DMS79 treated with DMSO at 0.1 percent for 48 hours (cell line): ENCODE results near the gene FRMD1.
"Not testable (repeated sequence)": the region's sequence is repeated elsewhere in the genome, so short reads cannot be mapped to it uniquely, and the experiment has no call there.

ENCODE experiments used
- DNase-seq: peaks from one replicate; lab custom pipeline; 2025; lab: John Stamatoyannopoulos, UW

The FRMD1 gene

DNA sequence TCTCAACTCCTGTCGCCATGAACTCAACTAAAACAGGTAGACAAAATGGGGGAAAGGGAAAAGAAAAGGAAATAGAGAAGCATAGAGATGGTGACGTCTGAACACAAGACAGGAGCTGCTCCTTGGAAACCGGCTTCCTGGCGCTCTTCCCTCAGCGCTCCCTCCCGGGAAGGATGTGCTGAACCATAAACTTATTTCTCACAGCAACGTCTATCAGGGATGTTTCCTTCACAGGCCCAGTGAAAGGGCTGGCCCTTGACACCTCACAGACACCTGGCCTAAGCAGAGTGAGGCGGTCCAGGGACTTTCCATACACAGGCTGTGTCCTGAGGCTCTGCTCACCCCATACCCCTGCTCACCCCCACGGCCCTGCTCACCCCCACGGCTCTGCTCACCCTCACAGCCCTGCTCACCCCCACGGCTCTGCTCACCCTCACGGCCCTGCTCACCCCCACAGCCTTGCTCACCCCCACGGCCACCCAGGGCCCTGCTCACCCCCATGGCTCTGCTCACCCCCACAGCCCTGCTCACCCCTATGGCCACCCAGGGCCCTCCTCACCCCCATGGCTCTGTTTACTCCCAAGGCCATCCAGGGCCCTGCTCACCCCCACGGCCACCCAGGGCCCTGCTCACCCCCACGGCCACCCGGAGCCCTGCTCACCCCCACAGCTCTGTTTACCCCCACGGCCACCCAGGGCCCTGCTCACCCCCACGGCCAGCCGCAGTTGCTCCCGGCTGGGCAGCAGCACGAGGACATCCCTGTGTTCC lies 653 bp downstream of the FRMD1 start:
- no peak for DNase-seq

DNA sequence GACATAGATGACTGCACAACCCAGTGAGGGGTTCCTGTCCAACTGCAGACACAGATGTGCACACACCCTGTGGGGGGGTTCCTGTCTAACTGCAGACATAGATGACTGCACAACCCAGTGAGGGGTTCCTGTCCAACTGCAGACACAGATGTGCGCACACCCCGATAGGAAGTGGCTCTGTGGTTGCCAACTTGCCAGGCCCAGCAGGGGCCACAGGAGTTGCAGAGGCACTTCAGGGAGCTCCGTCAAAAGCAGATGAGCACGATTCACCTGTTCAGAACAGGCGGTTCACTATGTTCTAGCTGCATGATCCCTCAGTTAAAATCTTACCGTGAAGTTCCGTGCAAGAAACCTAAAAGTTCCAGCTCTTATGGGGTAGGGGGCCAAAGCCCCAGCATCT lies 1.6 kb downstream of the FRMD1 start:
- not testable (repeated sequence) for DNase-seq

DNA sequence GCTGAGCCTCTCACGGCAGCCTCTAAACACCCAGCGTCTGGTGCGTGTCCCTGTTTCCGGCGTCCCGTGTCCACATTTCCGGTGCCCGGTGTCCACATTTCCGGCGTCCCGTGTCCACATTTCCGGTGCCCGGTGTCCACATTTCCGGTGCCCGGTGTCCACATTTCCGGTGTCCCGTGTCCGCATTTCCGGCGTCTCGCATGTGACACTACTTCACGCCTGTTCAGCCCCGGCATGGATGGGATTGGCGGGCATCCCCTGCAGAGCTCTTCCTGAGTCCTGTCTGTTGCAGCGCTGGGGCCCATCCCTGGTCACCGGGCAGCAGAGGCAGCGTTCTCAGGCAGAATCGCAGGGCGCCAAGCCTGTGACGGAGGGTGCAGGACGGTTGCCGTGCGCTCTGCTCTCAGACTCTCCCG lies 3.2 kb downstream of the FRMD1 start:
- no peak for DNase-seq

DNA sequence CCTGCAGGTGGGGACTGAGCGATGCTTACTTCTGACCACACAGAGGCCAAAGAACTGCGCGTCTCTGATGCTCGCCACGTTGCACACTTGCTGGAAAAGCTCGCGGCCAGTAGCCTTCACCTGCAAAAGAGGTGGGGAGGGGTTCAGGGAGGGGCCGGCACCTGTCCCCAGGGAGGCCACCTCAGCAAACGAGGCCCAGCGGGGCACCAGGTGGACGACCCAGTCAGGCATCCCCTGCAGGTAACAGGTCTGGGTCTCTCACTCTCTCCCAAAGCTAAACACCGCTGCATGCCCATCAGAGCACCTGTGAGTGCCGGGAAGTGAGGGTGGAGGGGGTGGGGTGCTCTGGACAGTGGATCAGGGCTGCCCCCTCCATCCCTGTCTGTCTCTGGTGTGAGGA lies 3.8 kb downstream of the FRMD1 start:
- DNase-seq: no peak

DNA sequence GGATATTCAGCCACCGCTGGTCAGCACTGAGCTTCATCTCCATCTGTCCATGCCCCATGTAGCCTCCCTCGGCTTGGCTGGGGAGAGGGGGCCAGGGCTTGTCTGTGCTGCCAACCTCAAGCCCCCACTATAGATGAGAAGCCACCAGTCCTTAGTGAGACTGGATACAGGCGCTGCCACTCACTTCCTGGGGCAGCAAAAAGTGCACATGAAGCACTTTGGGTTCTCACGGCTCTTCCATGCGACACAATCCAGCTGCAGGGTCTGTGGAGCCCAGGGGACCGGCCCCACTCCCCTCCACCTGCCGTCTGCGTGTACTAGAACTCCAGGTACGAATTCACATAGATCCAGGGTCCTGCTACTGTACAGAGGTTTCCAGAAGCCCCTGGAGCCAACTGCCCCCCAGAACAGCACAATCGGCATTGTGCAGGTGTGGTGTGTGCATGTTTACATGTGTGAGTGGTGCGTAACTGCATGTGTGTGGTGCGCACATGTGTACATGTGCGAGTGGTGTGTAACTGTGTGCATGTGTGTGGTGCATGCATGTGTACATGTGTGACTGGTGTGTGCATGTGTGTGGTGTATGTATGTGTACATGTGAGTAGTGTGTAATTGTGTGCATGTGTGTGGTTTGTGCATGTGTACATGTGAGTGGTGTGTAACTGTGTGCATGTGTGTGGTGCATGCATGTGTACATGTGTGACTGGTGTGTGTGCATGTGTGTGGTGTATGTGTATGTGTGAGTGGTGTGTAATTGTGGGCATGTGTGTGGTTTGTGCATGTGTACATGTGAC lies 4.9 kb downstream of the FRMD1 start:
- DNase-seq: no peak

DNA sequence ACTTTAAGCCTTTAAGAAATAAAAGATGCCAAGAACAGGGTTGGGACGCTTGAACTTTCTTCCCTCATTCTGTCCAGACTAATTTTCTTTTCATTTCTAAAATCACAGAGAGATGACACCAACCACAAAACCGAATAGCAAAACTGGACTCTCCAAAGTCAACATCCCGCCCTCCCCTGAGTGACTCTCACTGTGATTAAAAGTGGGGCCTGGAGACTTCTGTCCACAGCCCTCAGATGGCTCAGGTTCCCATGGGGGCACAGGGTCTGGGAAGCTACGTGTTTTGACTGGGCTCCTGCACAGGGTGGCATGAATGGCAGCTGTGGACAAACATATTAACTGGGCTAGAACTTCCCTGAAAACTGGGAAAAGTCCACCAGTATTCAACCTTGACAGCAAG lies 6.3 kb downstream of the FRMD1 start:
- DNase-seq: no peak

DNA sequence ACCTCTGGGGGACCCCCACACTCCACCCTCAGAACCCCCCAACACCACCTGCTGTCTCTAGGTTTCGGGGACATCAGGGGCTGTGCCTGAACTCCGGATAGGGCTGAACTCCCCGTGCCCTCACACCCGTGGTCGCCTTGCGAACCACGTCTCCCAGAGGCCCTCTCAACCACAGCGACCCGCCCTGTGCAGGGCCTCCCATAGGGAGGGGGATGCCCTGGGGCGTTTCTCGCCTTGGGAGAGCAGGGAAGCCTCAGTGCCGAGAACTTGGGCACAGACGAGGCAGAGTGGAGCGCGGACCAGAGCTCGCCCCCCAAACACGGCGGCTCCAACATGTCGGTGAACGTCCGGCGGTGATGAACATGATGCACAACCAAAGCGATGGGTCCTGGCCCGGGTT lies 6.8 kb downstream of the FRMD1 start:
- no peak for DNase-seq

DNA sequence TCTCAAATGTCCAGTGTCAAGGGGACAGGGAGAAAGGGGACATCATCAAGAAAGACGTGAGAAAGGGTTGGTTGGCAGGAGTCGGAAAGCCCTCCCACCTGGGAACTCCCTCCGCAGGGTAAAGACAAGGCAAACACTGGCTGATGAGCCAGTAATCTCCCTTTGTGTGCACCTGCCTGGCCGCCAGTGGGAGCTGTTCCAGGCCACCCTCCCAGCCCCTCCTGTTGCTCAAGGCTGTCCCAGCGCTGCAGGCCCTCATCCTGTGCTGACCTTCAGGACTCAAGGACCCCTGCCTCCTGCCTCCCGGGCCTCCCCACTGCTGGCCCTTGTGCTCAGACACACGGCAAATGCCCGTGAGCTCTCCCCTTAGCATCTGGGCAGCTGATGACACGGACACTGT lies 7.4 kb downstream of the FRMD1 start:
- DNase-seq: no peak

DNA sequence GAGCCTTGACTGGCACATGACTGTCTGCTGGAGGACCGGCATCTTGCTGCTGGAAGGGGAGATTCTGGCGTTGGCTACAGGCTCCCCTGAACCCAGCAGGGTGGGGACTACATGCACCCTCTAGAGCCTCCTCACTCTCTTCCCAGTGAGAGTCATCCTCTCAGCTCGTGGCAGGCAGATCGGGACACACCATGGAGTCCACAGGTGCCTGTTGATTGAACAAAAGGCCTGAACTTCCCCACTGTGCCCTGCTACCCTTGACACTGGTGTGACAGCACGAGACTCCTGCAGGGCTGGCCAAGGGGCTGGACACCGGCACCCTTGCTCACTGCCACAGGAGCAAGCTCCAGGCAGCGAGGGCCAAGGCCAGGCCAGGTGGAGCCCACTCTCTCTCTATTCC lies 8.2 kb downstream of the FRMD1 start:
- no peak for DNase-seq

DNA sequence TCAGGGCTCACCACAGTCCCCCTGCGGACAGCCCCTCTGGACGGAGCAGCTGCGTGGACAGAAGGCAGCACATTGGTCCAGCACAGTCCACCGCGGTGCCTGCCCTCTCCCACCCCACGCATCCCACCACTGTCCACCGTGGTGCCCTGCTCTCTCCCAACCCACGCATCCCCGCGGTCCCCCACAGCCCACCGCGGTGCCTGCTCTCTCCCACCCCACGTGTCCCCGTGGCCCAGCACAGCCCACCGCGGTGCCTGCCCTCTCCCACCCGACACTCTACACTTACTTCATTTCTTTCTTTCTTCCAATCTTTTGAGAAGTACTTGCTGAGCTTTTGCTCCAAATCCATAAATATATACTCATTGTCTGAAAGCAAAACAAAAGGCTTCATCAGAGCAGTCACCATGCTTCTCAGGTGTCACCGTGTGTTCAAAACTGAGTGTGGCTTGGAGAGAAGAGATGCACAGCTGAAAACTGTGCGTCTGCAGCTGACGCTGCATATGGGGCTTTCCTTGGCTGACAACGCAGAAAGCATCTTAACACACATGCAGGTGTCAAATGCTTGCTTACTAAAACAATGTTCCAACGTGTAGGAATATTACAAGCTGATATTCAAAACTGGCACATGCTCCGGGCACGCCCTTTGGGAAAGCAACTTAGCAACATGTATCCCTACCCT lies 11.8 kb downstream of the FRMD1 start:
- no peak for DNase-seq

DNA sequence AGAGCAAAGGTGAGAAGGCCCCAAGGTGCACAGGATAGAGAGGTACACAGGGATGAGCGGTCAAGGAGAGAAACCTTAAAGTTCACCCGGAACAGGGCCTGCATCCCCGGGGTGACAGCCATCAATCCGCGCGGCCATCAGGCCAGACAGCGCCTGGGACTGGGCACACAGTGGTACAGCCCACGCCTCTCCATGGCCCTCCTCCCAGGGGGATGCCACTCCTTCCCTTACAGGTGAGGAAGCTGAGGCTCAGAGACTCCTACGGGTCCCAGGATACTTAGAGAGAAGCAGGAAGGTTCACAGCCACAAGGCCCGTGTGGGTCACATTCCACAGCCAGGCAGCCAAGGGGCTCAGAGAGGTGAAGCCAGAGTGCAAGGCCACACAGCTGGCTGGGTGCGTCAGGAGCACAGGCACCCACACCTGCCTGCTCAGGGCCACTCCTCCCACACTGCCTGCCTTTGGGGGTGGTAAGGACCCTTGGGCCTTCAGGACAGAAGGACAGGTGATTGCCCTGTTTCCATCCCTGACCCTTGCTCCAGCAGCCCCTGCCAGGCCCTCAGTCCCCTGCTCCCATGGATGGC lies 14.7 kb downstream of the FRMD1 start:
- no peak for DNase-seq

DNA sequence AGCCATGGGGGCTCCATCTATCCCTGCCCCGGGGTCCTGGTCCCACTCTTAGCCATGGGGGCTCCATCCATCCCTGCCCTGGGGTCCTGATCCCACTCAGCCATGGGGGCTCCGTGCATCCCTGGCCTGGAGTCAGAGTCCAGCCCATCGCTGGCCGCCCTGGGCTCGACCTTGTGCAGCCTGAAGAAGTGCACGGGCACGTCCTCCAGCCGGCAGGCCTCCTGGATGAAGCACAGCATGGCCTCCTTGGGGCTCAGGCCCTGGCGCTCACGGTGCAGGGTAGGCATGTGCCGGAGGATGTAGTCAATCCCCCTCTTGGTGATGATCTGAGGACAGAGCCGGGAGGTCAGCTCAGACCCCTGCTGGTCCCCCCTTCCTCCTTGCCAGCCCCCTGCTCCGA lies 15.6 kb downstream of the FRMD1 start:
- no peak for DNase-seq

DNA sequence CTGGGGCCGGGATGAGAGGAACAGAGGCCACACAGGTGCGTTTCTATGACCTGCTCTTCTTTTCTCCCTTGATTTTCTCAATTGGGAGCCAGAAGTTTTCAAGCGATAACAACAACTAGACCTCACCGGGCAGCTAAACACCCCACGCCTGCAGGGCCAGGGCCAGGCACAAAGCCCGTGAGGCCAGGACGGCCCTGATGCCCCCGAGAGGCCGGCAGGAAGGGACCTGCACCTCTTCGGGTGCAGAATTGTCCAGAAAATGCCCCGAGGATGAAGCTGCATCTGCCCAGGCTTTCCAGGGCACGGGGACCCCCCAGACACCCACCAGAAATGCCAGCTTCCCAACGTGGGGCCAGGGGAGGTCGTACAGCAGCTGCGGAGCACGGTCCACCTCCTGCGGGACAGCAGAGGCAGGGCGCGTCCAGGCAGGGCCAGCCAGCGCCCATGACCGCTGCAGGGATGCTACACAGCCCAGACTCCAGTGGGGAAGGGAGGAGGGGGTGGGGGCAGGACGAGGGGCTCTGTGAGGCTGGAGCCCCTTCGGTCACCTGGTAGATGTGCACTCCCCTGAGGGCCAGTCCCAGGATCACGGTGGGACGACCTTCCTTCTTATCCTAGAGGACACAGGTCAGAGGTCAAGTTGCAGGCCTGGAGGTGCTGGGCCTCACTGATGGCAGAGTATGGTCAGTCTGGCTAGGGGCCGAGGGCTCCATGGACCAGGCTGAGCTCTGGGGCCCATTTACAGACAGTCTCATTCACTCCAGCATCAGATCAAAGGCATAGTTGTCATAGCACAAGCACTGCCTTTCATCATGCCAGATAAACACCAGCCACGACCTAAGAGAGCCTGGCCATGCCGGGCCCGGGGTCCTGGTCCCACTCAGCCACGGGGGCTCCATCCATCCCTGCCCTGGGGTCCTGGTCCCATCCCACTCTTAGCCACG lies 16.4 kb downstream of the FRMD1 start:
- no peak for DNase-seq

DNA sequence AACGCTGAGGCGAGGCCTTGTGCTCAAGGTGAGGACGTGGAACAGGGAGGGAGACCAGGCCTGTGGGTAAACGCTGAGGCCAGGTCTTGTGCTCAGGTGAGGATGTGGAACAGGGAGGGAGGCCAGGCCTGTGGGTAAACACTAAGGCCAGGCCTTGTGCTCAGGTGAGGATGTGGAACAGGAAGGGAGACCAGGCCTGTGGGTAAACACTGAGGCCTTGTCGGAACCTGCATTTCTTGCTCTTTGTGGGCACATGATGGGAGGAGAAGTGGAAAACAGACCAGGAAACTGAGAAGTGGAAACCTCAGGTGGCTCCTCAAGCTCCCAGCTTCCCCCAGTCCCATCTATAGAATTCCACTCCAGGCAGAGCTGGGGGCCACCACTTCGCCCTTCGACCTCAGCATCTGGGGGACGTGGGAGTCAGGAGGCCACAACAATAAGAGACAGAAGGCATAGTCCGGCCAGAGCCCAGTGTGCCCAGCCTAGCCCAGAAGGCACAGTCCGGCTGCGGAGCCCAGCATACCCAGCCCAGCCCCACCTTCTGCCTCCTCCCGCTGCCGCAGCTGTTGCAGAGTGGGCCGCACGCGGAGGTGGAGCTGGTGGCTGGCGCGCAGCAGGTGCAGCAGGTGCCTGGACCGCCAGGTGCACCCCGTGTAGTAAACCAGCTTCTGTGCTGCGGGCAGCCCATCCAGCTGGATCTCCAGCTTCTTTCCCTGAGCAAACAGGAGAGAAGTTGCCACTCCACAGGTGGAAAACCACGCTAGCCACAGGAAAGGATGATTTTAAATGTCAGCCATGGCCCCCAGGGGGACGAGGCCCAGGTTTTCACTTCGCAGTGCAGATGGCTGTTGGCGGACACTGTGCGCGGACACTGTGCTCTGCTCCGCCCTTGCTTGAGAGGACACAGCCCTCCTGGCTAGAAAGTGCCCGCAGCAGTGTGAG lies 17.5 kb downstream of the FRMD1 start:
- peak; percentile 75 for DNase-seq

DNA sequence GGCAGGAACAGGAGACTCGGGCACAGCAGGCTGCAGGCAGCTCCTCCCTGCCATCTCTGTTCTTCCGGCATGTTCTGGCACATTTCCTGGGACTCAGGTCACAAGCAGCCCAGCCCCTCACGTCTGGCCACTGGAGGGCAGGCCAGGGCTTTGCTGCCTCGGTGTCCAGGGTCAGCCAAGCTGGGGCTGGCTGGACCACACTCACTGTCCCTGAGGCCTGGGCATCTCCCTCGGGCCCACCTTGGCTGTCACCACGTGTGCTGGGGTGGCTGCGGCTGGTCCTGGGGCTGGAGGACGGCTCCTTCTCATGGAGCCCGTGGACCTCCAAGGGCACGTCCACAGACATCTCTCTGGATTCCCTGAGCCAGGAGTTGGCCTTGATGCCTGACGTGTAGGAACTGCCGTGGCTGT lies 18.5 kb downstream of the FRMD1 start:
- DNase-seq: peak; percentile 10

DNA sequence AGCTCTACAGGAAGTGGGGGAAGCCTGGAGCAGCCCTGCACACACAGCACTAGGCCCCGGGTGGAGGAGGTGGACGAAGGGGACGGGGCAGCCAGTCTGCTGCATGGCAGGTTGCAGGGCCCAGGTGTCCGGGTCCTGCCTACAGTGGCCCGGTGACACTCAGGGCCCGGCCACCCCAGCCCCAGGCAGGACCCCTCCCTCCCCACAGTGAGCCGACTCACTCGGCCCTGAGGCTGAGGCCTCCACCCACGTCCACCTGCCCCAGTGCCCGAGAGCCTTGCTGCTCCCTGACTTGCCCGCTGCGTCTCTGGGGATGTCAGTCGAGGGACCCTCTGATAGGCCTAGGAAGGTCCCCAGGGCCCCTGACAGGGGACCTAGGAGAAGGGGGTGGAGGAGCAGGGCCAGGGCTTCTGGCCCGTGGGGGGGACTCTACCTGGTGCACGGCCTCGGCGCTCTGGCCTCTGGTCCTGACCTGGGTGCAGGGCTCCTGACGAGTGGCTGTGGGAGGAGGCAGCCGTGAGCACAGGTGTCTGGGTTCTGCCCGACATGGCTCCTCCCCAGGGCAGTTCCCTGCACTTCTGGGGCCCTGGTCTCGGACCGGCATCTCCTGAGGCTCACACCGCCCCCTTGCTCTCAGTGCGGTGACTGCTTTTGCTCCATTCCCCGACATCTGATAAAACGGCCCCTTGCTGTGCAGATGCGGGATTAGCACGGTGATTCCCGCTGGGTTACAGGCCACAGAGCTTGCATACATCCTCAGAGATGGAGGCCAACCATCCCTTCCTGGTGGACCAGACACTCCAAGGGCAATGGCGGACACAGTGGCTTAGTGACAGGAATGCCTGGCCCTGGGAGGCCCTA lies 20.1 kb downstream of the FRMD1 start:
- no peak for DNase-seq

DNA sequence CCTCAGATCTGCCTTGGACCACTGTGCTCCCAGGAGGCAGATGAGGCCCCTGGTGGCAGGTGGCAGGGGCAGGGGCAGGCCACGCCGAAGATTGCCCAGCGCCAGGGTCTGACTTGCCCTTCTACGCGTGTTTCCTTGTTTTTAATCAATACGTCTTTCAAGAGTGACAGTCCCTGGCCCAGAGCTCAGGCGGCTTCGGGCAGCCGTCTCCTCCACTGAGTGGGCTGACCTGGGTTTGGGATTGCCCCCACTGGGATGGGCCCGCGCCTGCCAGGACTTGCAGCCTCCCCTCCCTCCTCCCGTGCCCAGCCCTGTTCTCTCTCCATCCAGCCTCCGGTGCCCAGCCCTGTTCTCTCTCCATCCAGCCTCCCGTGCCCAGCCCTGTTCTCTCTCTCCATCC lies 21.2 kb downstream of the FRMD1 start:
- DNase-seq: no peak

DNA sequence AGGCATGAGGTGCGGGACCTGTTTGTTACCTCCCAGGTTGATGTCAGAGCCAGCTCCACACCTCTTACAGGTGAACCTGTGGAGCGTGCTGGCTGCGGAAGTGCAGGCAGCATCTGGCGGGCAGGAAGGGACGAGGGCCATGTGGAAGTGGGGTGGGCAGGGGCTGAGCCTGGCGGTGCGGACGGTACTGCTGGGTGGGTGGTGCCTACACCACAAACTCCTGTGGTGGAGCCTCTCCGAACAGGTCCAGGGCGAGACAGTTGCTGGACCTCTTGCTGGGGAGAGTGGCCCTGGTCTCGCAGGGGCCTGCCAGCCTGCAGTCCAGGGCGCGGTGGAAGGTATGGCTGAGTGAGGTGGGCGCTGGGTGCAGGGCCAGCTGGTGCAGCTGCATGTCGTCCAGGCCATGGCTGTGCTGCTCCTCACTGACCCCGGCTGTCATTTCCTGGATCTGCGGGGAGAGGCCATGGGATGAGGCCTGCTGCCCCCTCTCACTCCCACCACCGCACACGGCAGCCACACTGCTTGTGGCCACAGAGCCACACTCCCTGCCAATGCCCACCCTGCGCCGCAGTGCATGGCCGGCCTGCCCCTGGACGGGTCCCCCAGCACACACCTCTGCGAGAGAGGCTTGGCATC lies 22.0 kb downstream of the FRMD1 start:
- DNase-seq: no peak
